ENCODE results near the gene CPT1B.

The CPT1B gene

DNA sequence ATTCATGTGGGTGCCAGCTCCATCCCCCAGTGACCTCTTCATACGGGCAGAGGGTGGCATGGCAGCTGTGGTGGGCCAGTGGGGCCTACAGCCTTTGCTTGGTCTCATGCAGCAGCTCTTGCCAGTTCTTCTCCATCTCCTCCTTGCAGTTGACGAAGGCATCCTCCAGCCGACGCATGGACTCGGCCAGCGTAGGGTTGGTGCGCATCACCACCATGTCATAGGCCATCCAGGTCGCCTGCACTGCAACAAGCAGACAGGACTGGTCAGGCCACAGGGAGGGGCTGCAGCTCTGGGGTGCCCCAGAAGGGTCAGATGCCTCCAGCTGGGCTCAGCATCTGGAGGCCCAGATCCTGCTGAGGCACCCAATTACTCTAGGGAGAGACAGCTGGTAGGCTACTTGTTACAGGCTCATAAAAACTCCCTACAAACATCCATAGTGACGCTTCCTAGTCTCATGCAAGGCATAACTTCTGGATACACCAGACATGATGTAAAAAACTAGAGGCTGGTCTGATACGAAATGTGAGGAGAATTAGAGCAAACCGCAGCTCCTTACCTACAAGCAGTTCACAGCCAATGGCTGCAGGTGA, 27.0 kb downstream of the CPT1B start:
- TF ChIP-seq, protein P1, sequence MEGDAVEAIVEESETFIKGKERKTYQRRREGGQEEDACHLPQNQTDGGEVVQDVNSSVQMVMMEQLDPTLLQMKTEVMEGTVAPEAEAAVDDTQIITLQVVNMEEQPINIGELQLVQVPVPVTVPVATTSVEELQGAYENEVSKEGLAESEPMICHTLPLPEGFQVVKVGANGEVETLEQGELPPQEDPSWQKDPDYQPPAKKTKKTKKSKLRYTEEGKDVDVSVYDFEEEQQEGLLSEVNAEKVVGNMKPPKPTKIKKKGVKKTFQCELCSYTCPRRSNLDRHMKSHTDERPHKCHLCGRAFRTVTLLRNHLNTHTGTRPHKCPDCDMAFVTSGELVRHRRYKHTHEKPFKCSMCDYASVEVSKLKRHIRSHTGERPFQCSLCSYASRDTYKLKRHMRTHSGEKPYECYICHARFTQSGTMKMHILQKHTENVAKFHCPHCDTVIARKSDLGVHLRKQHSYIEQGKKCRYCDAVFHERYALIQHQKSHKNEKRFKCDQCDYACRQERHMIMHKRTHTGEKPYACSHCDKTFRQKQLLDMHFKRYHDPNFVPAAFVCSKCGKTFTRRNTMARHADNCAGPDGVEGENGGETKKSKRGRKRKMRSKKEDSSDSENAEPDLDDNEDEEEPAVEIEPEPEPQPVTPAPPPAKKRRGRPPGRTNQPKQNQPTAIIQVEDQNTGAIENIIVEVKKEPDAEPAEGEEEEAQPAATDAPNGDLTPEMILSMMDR (IDR thresholded peaks at IDR 0.05; ENCODE audit: low read depth, low read length): no peak
- DNase-seq (ENCODE audit: extremely low read depth, low read depth): no peak

DNA sequence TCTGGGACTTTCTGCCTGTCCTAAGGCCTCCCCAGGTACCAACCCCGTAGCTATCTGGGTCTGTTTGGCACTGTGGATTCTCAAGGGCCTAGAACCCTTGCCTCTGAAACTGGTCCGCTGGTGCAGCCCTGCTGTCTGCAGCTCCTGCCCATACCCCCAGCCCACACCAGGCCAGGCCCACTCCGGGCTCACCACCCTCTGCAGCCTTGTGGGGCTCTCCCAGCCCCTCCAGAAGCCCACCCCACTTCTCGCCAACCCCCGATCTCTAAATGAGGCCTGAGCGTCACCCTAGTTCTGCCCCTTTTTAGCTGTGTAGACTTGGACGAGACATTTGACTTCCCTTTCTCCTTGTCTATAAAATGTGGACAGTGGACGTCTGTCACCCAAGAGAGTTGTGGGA, 27.8 kb downstream of the CPT1B start:
- TF ChIP-seq, protein P1 (IDR thresholded peaks at IDR 0.05; ENCODE audit: low read depth, low read length): no peak
- DNase-seq (ENCODE audit: extremely low read depth, low read depth): no peak

DNA sequence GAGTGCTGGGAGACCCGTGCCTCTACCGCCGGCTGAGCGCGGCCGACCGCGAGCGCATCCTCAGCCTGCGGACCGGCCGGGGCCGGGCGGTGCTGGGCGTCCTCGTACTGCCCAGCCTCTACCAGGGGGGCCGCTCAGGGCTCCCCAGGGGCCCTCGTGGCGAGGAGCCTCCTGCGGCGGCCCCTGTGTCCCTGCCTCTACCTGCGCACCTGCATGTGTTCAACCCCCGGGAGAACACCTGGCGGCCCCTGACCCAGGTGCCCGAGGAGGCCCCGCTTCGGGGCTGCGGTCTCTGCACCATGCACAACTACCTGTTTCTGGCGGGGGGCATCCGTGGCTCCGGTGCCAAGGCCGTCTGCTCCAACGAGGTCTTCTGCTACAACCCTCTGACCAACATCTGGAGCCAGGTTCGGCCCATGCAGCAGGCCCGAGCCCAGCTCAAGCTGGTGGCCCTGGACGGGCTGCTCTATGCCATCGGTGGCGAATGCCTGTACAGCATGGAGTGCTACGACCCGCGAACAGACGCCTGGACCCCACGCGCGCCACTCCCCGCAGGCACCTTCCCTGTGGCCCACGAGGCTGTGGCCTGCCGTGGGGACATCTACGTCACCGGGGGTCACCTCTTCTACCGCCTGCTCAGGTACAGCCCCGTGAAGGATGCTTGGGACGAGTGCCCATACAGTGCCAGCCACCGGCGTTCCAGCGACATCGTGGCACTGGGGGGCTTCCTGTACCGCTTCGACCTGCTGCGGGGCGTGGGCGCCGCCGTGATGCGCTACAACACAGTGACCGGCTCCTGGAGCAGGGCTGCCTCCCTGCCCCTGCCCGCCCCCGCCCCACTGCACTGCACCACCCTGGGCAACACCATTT, 29.1 kb downstream of the CPT1B start:
- no peak for DNase-seq (ENCODE audit: extremely low read depth, low read depth)
- TF ChIP-seq, protein P1 (IDR thresholded peaks at IDR 0.05; ENCODE audit: low read depth, low read length): no peak

DNA sequence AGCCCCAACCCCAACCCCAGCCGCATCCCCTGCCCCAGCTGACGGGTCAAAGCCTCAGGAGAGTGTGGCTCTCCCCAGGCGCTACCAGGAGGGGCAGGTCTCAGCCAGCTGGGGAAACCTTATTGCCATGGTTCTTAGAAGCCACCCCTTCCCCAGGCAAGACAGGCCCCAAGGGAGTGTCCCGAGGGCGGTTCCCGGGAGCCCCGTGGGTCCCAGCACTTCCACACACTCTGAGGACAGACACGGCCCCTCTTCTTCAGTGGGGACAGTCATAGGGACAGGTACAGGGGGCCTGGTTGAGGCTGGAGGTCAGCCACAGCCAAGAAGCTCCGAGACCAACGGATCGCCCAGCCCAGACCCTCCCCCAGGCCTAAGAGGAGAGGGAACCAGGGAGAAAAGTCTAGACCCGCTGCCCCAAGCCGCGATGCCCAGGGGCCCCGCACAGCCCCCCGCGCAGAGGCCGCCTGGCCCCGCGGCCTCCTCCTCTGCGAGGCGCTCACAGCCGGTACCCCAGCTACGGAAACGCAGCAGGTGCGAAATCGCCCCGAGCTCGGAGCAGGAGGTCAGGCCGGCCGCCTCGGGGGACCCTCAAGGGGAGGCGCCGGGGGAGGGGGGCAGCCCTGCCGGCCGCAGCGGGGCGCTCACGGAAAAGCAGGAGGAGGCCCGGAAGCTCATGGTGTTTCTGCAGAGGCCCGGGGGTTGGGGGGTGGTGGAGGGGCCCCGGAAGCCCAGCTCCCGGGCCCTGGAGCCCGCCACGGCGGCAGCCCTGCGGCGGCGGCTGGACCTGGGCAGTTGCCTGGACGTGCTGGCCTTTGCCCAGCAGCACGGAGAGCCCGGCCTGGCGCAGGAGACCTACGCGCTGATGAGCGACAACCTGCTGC, 29.9 kb downstream of the CPT1B start:
- TF ChIP-seq, protein P1 (IDR thresholded peaks at IDR 0.05; ENCODE audit: low read depth, low read length): no peak
- DNase-seq (ENCODE audit: extremely low read depth, low read depth): no peak

DNA sequence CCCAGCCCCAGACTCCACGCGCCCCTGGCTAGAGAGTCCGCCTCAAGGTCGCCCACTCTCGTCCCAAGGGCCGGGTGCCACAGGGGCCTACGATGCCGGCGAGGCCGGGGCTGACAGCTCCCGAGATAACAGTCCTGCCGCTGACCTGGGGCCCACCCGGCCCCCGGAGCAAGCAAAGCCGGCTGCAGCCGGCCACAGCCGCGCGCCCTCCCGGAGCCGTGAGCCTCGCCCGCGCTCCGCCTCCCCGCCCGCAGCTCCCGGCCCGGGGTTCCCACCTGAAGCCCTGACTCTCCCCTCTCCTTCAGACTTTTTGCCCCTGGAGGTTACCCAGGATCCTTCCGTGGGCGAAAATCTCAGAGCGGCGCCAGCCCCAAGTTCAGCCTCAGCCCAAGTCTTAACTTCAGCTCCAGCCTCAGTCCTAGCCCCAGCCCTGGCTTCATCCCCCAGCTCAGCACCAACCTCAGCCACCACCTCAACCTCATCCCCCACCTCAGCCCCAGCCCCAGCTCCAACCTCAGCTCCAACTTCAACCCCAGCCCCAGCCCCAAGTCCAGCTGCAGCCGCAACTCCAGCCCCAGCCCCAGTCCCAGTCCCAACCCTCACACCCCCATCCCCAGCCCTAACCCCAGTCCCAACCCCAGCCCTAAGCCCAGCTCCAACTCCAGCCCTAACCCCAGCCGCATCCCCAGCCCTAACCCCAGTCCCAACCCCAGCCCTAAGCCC, 30.8 kb downstream of the CPT1B start:
- TF ChIP-seq, protein P1 (IDR thresholded peaks at IDR 0.05; ENCODE audit: low read depth, low read length): no peak
- no peak for DNase-seq (ENCODE audit: extremely low read depth, low read depth)

DNA sequence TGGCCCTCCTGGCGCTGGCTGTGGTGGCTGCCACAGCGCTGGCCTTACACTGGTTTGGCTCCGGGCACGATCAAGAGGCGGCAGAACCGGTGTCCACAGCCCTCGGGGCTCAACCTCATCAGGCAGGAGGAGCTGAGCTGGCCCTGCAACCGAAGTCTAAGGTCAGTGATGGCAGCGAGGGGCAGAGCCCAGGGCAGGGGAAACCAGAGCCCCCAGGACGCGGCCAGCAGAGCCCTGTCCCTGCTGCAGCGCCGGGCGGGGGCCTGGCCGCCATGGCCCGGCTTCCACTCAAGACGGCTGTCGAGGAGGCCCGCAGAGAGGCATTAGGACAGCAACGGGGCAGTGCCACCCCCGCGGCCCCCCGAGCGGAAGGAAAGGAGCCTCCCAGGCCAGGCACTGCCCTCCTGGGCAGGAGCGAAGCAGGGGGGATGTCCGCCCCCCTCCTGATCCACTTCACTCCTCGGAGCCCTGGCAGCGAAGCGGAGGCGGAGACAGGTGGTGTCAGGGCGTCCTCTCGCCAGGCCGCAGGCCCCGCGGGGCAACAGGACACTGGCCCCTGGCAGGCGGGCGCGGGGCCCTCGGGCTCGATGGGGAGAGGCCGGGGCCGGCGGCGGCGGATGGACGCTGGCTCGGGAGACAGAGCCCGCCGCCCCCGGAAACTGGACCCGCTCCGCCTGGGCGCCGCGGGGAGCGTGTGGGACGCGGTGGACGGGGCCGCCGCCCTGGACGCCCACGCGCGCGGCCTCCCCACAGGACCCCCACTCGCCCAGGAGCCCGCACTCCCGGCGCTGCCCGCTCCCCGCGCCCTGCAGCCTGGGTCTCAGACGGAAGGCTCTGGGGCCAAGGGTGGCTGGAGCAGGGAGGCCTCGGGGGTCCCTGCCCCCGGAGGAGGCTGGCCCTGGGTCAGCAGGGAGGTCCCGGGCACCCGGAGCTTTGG, 31.6 kb downstream of the CPT1B start:
- TF ChIP-seq, protein P1 (IDR thresholded peaks at IDR 0.05; ENCODE audit: low read depth, low read length): no peak

More for the DNA sequence above, 31.6 kb downstream of the CPT1B start:
- no peak for DNase-seq (ENCODE audit: extremely low read depth, low read depth)

All from AG09319 (cell line).